ENCODE results near the gene EVX1.

DNA sequence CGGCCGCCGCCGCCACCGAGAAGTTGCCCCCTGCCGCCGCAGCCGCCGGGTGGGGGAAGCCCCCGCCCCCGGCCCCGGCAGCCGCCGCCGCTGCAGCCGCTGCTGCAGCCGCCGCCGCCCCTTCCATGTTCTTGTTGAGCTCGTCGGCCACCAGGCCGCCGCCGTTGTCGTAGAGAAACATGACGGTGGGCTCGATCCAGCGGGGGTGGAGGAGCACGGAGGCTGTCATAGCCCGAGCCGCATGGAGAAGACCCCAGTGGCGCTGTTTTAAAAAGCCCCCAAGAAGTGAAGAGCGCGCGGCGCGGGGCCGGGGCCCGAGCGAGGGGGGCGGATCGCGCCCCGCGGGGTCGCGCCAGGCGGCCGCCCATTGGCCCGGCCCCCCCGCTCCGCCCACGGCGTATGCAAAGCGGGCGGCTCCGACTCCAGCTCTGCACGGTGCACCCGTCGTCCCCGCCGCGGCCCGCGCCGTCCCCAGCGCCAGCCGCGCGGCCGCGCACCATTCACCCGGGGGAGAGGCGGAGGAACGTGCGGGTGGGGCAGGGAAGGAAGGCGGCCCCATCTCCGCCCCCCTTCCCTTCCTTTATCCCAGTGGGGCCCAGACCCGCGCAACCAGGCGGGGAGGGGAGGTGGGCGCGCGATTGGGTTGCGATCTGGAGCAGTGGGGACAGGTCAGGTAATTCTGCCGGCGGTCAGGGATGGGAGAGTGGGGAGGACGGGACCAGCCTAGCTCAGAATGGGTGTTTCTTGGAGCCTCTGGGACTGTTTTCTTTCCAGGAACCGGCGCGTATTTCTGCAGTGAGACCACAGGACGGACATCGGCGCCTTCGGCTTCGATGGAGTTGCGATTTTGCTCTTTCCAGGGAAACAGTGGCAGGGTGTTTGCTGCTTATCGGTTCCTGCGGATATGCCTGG, 42.5 kb upstream of the EVX1 start, which contains the start of gene HOXA13:
- TF ChIP-seq, protein P1, sequence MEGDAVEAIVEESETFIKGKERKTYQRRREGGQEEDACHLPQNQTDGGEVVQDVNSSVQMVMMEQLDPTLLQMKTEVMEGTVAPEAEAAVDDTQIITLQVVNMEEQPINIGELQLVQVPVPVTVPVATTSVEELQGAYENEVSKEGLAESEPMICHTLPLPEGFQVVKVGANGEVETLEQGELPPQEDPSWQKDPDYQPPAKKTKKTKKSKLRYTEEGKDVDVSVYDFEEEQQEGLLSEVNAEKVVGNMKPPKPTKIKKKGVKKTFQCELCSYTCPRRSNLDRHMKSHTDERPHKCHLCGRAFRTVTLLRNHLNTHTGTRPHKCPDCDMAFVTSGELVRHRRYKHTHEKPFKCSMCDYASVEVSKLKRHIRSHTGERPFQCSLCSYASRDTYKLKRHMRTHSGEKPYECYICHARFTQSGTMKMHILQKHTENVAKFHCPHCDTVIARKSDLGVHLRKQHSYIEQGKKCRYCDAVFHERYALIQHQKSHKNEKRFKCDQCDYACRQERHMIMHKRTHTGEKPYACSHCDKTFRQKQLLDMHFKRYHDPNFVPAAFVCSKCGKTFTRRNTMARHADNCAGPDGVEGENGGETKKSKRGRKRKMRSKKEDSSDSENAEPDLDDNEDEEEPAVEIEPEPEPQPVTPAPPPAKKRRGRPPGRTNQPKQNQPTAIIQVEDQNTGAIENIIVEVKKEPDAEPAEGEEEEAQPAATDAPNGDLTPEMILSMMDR (IDR thresholded peaks at IDR 0.05), result no peak
- no peak for TF ChIP-seq POLR2A (IDR thresholded peaks at IDR 0.05)
